Endothelial cell of umbilical vein (primary cell): ENCODE results near the gene EEFSEC.

ENCODE experiments used
- CTCF ChIP-seq, 2 donors: IDR thresholded peaks; 1 replicate in 1 of 2; 2 replicates in 1 of 2; pipeline ENCODE4 v1.5.1; 2011; ENCODE audit warnings: low read length in 2 of 2, mild to moderate bottlenecking in 2 of 2, moderate library complexity in 2 of 2, control low read depth in 1 of 2, inconsistent platforms in 1 of 2, low read depth in 1 of 2; ENCODE audit not compliant: insufficient read depth in 1 of 2; ENCODE audit errors: extremely low read depth in 1 of 2
- MYC ChIP-seq: IDR thresholded peaks from one replicate; pipeline ENCODE4 v1.6.1; 2011; ENCODE audit warnings: mild to moderate bottlenecking, low read depth, low read length
- POLR2A ChIP-seq: IDR thresholded peaks from 2 replicates; pipeline ENCODE4 v1.6.1; 2012; ENCODE audit warnings: low read depth, mild to moderate bottlenecking, control low read depth, low read length

DNA sequence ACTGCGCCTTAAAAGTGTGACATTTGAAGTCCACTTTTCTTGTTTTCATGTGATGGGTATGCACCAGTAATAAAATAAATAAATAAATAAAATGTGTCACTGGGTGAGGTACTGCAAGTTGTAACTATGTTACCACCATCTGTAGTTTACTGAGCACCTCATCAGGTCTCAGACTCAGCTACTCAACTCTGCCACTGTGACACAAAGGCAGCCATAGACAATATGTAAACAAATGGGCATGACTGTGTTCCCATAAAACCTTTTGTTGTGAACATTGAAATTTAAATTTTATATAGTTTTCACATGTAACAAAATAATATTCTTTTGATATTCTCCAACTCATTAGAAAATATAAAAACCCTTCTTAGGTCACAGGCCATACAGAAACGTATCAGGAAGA is 193.3 kb downstream of the EEFSEC start:
- TF ChIP-seq CTCF (IDR thresholded peaks at IDR 0.05; ENCODE audit: extremely low read depth in 1 of 2, insufficient read depth in 1 of 2, low read depth in 1 of 2, low read length in 2 of 2) (no peak), MYC (no peak), POLR2A (no peak)
